Stomach (tissue), 9 donors: ENCODE measurements around the gene SSRP1. TPM values are rescaled to one million over a fixed set of nuclear protein-coding genes. Genes with fewer than 3 reads are reported as not detected.

Source experiments
- DNase-seq, 2 donors: peaks; one replicate each; pipeline versions ENCODE4 v3.0.0 to v3.0.0-alpha.2; 2013 to 2019
- H3K27ac ChIP-seq, 5 donors: fragments of 200-600 bp in 4 of 5; sonication (generic) in 4 of 5; one replicate each; pipeline ENCODE4 v1.5.1; 2013 to 2019; ENCODE audit warnings: mild to moderate bottlenecking in 1 of 5, moderate library complexity in 1 of 5
- H3K27me3 ChIP-seq, 3 donors: fragments of 200-600 bp; sonication (generic); one replicate each; pipeline ENCODE4 v1.5.1; 2017 to 2019; ENCODE audit warnings: mixed run types in 1 of 3
- H3K36me3 ChIP-seq, 4 donors: fragments of 200-600 bp; sonication (generic); 1 replicate in 3 of 4; 2 replicates in 1 of 4; pipeline ENCODE4 v1.5.1; 2016 to 2019
- H3K4me1 ChIP-seq, 4 donors: fragments of 200-600 bp; sonication (generic); one replicate each; pipeline ENCODE4 v1.5.1; 2016 to 2019
- H3K4me3 ChIP-seq, 4 donors: fragments of 200-600 bp; sonication (generic) in 3 of 4; one replicate each; pipeline ENCODE4 v1.5.1; 2016 to 2019; ENCODE audit warnings: mild to moderate bottlenecking in 1 of 4
- H3K9me3 ChIP-seq, 4 donors: fragments of 200-600 bp; sonication (generic); one replicate each; pipeline ENCODE4 v1.5.1; 2016 to 2019
- CTCF ChIP-seq, 7 experiments: fragments of 450-650 bp in 4 of 7; fragments of 200-600 bp in 3 of 7; sonication (generic) in 3 of 7; IDR thresholded peaks; one replicate each; pipeline ENCODE4 v1.5.1; 2016 to 2019; ENCODE audit warnings: antibody characterized with exemption in 7 of 7, control low read depth in 2 of 7, mild to moderate bottlenecking in 1 of 7
- EP300 ChIP-seq: sonication (generic); formaldehyde crosslinking; IDR thresholded peaks from one replicate; pipeline ENCODE4 v1.6.1; 2017; ENCODE audit warnings: antibody characterized with exemption
- POLR2A ChIP-seq, 4 donors: fragments of 450-650 bp; IDR thresholded peaks; one replicate each; pipeline ENCODE4 v1.6.1; 2016; ENCODE audit warnings: antibody characterized with exemption in 4 of 4, control low read depth in 2 of 4, mild to moderate bottlenecking in 1 of 4, moderate library complexity in 1 of 4
- POLR2AphosphoS5 ChIP-seq, 3 donors: sonication (generic); formaldehyde crosslinking; IDR thresholded peaks; one replicate each; pipeline ENCODE4 v1.6.1; 2016; ENCODE audit warnings: antibody characterized with exemption in 3 of 3
- WGBS, 5 donors: extraction: QIAGEN DNeasy Blood & Tissue Kit in 3 of 5; methylation state at CpG; one replicate each; pipeline versions ENCODE4 v1.1.5 to v1.1.7; 2013 to 2018; 5-methylcytosine and 5-hydroxymethylcytosine counted together
- intact Hi-C: fragments of 100-400 bp; cut with DNase I; formaldehyde crosslinking; loops from one replicate; pipeline ENCODE4 v1.15.1; 2023; ENCODE audit warnings: low total_unique reads
- polyA plus RNA-seq, 3 donors: library from polyadenylated mRNA; stranded (reverse); fragments of 200-250 nt; gene quantifications; one replicate each; pipeline ENCODE4 v1.2.3, GENCODE V29; 2013
- total RNA-seq, 5 donors: library from RNA; depleted of rRNA; stranded (reverse); fragments of >200 nt; gene quantifications; one replicate each; pipeline versions ENCODE4 v1.1.0 to v1.2.3, GENCODE V29; 2014 to 2016
- donor health status: healthy with polysubstance abuse.
- donor health status: Bipolar disorder and iron deficiency.
- donor health status: healthy.

SSRP1 gene
- total and polyA plus RNA-seq, 8 donors = 15.8 to 62.9 (median 47.1) TPM

GRCh38 chr11:57308426-57309060, 27.1 kb downstream of the SSRP1 start:
- no peak for TF ChIP-seq CTCF (IDR thresholded peaks at IDR 0.05)
- no peak for TF ChIP-seq EP300
- TF ChIP-seq POLR2A (IDR thresholded peaks at IDR 0.05) = no peak
- no peak for TF ChIP-seq POLR2AphosphoS5 (IDR thresholded peaks at IDR 0.05)
- Histone ChIP-seq H3K4me1 (peaks cover 92 to 100% (median 100%) of the 10 kb centered on the region in 4 donors), H3K36me3 (peaks cover 36 to 49% (median 42%) of the 10 kb centered on the region in 4 donors), H3K9me3 (no peaks in the 10 kb centered on the region), H3K27me3 (no peaks in the 10 kb centered on the region), H3K4me3 (peak overlapping the region in 1 of 4 donors; percentile 17), H3K27ac (peak overlapping the region in 4 of 5 donors; percentile 90 to 95 (median 92))
- no peak for DNase-seq
- intact Hi-C loops = no loop called here
- 80 to 88% (median 85%) methylated on average over 8 to 10 of the region's 10 CpGs for WGBS, 5 donors

- no peak for DNase-seq
- Histone ChIP-seq H3K36me3 (peaks cover 35 to 49% (median 42%) of the 10 kb centered on the region in 4 donors), H3K9me3 (no peaks in the 10 kb centered on the region), H3K4me3 (peak overlapping the region in 1 of 4 donors; percentile 17), H3K27me3 (no peaks in the 10 kb centered on the region), H3K27ac (peak overlapping the region in 4 of 5 donors; percentile 1 to 94 (median 60)), H3K4me1 (peaks cover 84 to 98% (median 95%) of the 10 kb centered on the region in 4 donors)
- no peak for TF ChIP-seq EP300
- no peak for TF ChIP-seq CTCF (IDR thresholded peaks at IDR 0.05)
- no peak for TF ChIP-seq POLR2AphosphoS5 (IDR thresholded peaks at IDR 0.05)
- TF ChIP-seq POLR2A (IDR thresholded peaks at IDR 0.05) = no peak
- intact Hi-C loops = no loop called here
- 49 to 72% (median 55%) methylated on average over 7 of the region's 7 CpGs for WGBS, 5 donors
Measured at GRCh38 chr11:57307666-57308270, 27.9 kb downstream of the SSRP1 start.

GRCh38 chr11:57306940-57307565, 28.6 kb downstream of the SSRP1 start:
- peaks cover 77 to 91% (median 88%) of the 10 kb centered on the region in 4 donors for H3K4me1 ChIP-seq
- intact Hi-C loops = no loop called here
- H3K9me3 ChIP-seq = no peaks in the 10 kb centered on the region
- TF ChIP-seq POLR2A (IDR thresholded peaks at IDR 0.05) (no peak), CTCF (IDR thresholded peaks at IDR 0.05) (no peak), EP300 (no peak), POLR2AphosphoS5 (IDR thresholded peaks at IDR 0.05) (no peak)
- H3K27me3 ChIP-seq = no peaks in the 10 kb centered on the region
- H3K36me3 ChIP-seq = peaks cover 37 to 49% (median 43%) of the 10 kb centered on the region in 4 donors
- 59 to 70% (median 66%) methylated on average over 9 of the region's 9 CpGs for WGBS, 5 donors
- peak overlapping the region in 1 of 4 donors; percentile 17 for H3K4me3 ChIP-seq
- DNase-seq = no peak
- H3K27ac ChIP-seq = peak overlapping the region in 4 of 5 donors; percentile 17 to 94 (median 62)

GRCh38 chr11:57306161-57306876, 29.4 kb downstream of the SSRP1 start:
- DNase-seq = no peak
- intact Hi-C loops = no loop called here
- Histone ChIP-seq H3K4me1 (peaks cover 71 to 84% (median 81%) of the 10 kb centered on the region in 4 donors), H3K27ac (peak overlapping the region in 4 of 5 donors; percentile 65 to 94 (median 70)), H3K27me3 (no peaks in the 10 kb centered on the region), H3K4me3 (peak overlapping the region in 1 of 4 donors; percentile 15), H3K9me3 (no peaks in the 10 kb centered on the region), H3K36me3 (peaks cover 44 to 57% (median 49%) of the 10 kb centered on the region in 4 donors)
- WGBS, 5 donors = 60 to 70% (median 67%) methylated on average over 15 of the region's 15 CpGs
- TF ChIP-seq POLR2A (IDR thresholded peaks at IDR 0.05) (no peak), CTCF (IDR thresholded peaks at IDR 0.05) (no peak), EP300 (no peak), POLR2AphosphoS5 (IDR thresholded peaks at IDR 0.05) (no peak)
